CD4-positive, alpha-beta memory T cell (primary cell): ENCODE results near the gene ZHX3. TPM values are rescaled to one million over a fixed set of nuclear protein-coding genes. Genes with fewer than 3 reads are reported as not detected.

Experiments used
- CTCF ChIA-PET: fragments of 350-600 bp; sonication (Branson Sonifier 250); formaldehyde crosslinking; loops from one replicate; lab custom pipeline; 2021; ENCODE audit warnings: inconsistent platforms; ENCODE audit not compliant: partially characterized antibody; lab: Charles Lee
- POLR2A ChIA-PET: fragments of 350-600 bp; sonication (Branson Sonifier 250); formaldehyde crosslinking; loops from one replicate; lab custom pipeline; 2021; ENCODE audit not compliant: partially characterized antibody; lab: Charles Lee
- DNase-seq, 5 donors: peaks; one replicate each; pipeline versions ENCODE4 v3.0.0 to v3.0.0-alpha.2; 2020 to 2022; ENCODE audit warnings: mixed read lengths in 1 of 5
- H3K27ac ChIP-seq: one replicate; pipeline ENCODE4 v1.7.0; 2013; ENCODE audit warnings: low read depth, low read length
- H3K27me3 ChIP-seq: 2 replicates; pipeline ENCODE4 v1.7.0; 2013; ENCODE audit warnings: mild to moderate bottlenecking, low read length, moderate library complexity; ENCODE audit not compliant: insufficient read depth
- H3K36me3 ChIP-seq: 2 replicates; pipeline ENCODE4 v1.7.0; 2013; ENCODE audit warnings: mild to moderate bottlenecking, low read length, moderate library complexity; ENCODE audit not compliant: insufficient read depth
- H3K4me1 ChIP-seq: 2 replicates; pipeline ENCODE4 v1.7.0; 2013; ENCODE audit warnings: mild to moderate bottlenecking, low read length, moderate library complexity; ENCODE audit not compliant: insufficient read depth
- H3K4me3 ChIP-seq, 2 donors: one replicate each; pipeline ENCODE4 v1.7.0; 2013; ENCODE audit warnings: low read length in 2 of 2, mild to moderate bottlenecking in 1 of 2
- H3K9me3 ChIP-seq, 2 donors: one replicate each; pipeline ENCODE4 v1.7.0; 2013; ENCODE audit warnings: low read length in 2 of 2, control low read depth in 1 of 2; ENCODE audit not compliant: control insufficient read depth in 1 of 2
- H3K27ac Mint-ChIP-seq, 7 donors: one replicate each; pipeline ENCODE4 v1.8.0; 2020 to 2021; ENCODE audit warnings: mixed read lengths in 7 of 7, mild to moderate bottlenecking in 6 of 7, inconsistent platforms in 3 of 7, moderate library complexity in 3 of 7
- H3K27me3 Mint-ChIP-seq, 2 donors: one replicate each; pipeline ENCODE4 v1.8.0; 2020 to 2021; ENCODE audit warnings: mixed read lengths in 2 of 2
- H3K36me3 Mint-ChIP-seq, 2 donors: one replicate each; pipeline ENCODE4 v1.8.0; 2020 to 2021; ENCODE audit warnings: mixed read lengths in 2 of 2, inconsistent platforms in 1 of 2, mild to moderate bottlenecking in 1 of 2
- H3K4me1 Mint-ChIP-seq, 4 donors: one replicate each; pipeline ENCODE4 v1.8.0; 2020 to 2021; ENCODE audit warnings: mixed read lengths in 4 of 4, mild to moderate bottlenecking in 1 of 4
- H3K4me3 Mint-ChIP-seq, 8 donors: one replicate each; pipeline ENCODE4 v1.8.0; 2020 to 2021; ENCODE audit warnings: mixed read lengths in 8 of 8, mild to moderate bottlenecking in 7 of 8, moderate library complexity in 6 of 8, inconsistent platforms in 3 of 8
- H3K9me3 Mint-ChIP-seq, 8 donors: one replicate each; pipeline ENCODE4 v1.8.0; 2020 to 2021; ENCODE audit warnings: mixed read lengths in 8 of 8, mild to moderate bottlenecking in 5 of 8, inconsistent platforms in 3 of 8, moderate library complexity in 1 of 8
- intact Hi-C: fragments of 100-400 bp; cut with micrococcal nuclease; formaldehyde crosslinking; loops from one replicate; pipeline ENCODE4 v1.15.1; 2023
- polyA plus RNA-seq, 2 donors: library from polyadenylated mRNA; unstranded; fragments of 300-500 nt; fragmentation: Illumina TruSeq; gene quantifications; one replicate each; pipeline ENCODE4 v1.2.3, GENCODE V29; 2021
- total RNA-seq, 2 experiments: library from RNA; stranded (reverse); gene quantifications; one replicate each; pipeline ENCODE4 v1.2.3, GENCODE V29; 2021

Gene ZHX3
- total and polyA plus RNA-seq, 4 experiments from 2014 or later, result 2.4 to 6.3 (median 5.5) TPM

DNA sequence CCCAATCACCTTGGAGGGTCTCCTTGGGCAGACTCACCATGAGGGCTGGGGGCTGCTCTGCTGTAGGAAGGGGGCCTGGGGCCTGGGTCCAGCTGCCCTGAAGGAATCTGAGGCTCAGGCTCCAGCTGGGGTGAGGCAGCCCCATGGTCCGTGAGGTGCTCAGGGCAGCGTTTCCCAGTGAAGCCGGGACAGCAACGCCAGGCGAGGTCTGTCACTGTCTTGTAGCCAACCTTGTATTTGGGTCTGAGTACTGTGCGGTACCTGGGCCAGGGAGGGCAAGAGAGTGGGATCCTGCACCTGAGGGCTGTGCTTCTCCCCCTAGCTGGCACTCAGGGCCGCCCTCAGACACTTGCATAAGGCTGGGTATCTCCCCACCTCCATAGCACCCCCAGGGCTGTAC is 46.1 kb upstream of the ZHX3 start:
- no peak for DNase-seq
- Histone ChIP-seq H3K27ac (no peak overlapping the region), H3K36me3 (no peaks in the 10 kb centered on the region), H3K9me3 (no peaks in the 10 kb centered on the region), H3K4me1 (no peaks in the 10 kb centered on the region), H3K4me3 (no peak overlapping the region), H3K27me3 (peaks cover 8% of the 10 kb centered on the region)
- ChIA-PET POLR2A (no interaction called here), CTCF (no interaction called here)
- H3K27ac Mint-ChIP-seq, result no peak overlapping the region
- H3K27me3 Mint-ChIP-seq, result peaks cover 14 to 17% of the 10 kb centered on the region in 2 donors
- no peak overlapping the region for H3K4me3 Mint-ChIP-seq
- intact Hi-C loops, result no loop called here
- no peaks in the 10 kb centered on the region for H3K9me3 Mint-ChIP-seq
- H3K4me1 Mint-ChIP-seq, result peaks cover 2 to 8% (median 5%) of the 10 kb centered on the region in 4 donors
- no peaks in the 10 kb centered on the region for H3K36me3 Mint-ChIP-seq

DNA sequence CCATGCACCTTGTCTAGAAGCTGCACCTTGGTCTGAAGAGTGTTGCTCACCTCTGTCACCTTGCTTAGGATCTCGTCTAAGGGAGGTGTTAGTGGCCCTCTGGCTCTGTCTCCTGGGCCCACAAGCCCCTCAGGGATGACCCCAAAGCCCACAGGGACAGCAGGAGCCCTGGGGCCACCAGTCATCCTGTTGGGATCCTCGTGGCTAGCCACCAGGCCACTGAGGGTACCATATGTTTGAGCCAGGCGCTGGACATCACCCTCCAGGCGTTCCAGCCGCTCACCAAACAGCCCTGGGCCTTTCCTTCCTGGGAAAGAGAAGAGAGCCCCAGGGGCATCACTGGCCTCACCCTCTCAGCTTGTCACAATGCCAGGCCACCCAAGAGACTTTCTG is 45.2 kb upstream of the ZHX3 start:
- no peaks in the 10 kb centered on the region for H3K9me3 Mint-ChIP-seq
- H3K4me3 ChIP-seq, result no peak overlapping the region
- no peaks in the 10 kb centered on the region for H3K9me3 ChIP-seq
- peaks cover 6% of the 10 kb centered on the region for H3K27me3 ChIP-seq
- DNase-seq, result no peak
- POLR2A ChIA-PET, result no interaction called here
- no peaks in the 10 kb centered on the region for H3K4me1 ChIP-seq
- H3K4me1 Mint-ChIP-seq, result peaks cover 2 to 8% (median 5%) of the 10 kb centered on the region in 4 donors
- H3K36me3 ChIP-seq, result no peaks in the 10 kb centered on the region
- intact Hi-C loops, result no loop called here
- CTCF ChIA-PET, result no interaction called here
- H3K36me3 Mint-ChIP-seq, result no peaks in the 10 kb centered on the region
- no peak overlapping the region for H3K27ac ChIP-seq
- no peak overlapping the region for H3K27ac Mint-ChIP-seq
- no peak overlapping the region for H3K4me3 Mint-ChIP-seq
- peaks cover 9 to 15% of the 10 kb centered on the region in 2 donors for H3K27me3 Mint-ChIP-seq

DNA sequence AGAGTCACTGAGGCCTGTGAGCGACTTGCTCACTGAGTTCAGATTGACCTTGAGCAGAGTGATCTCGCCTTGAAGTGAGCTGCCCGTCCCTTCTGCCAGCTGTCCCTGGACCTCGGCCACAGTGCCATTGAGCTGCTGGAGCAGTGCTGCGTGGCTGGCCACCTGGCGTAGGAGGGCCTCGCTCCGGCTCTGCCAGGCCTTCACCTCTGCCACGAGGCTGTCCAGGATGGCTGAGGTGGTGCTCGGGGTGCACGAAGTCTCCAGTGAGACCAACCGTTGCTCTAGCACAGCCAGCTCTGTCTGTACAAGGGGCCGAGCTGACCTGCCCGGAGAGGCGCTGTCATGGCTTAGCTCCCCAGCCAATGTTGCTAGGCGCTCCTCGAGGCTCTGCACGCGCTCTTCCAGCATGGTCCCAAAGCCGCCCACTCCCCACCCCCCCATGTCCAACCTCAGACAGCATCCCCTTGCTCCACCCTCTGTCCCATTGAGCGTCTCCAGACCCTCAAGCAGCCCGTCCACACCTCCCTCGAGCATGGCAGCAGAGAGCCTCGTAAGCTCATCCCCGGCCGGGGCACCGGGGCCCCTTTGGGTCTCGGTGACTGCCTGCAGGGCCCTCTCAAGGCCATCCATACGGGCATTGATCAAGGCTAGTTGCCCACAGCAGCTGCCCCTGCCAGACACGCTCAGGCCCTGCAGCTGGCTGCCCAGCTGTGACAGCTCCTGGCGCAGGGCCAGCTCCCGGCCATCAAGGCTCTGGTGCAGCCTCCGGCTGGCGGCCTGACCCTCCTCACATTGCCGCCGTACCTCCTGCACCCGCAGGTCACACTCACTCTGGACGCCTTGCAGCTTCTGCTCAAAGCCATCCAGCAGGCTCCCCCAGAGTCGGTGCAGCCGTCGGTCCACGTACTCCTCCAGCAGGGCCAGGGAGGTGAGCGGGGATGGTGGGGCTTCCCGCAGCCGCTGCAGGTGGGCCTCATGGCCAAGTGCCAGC is 44.5 kb upstream of the ZHX3 start:
- no peak for DNase-seq
- CTCF ChIA-PET, result no interaction called here
- intact Hi-C loops, result no loop called here
- H3K4me1 Mint-ChIP-seq, result peaks cover 0 to 1% (median under 1%) of the 10 kb centered on the region in 4 donors
- Histone ChIP-seq H3K9me3 (no peaks in the 10 kb centered on the region), H3K4me1 (no peaks in the 10 kb centered on the region), H3K36me3 (no peaks in the 10 kb centered on the region), H3K27ac (no peak overlapping the region), H3K4me3 (no peak overlapping the region), H3K27me3 (no peaks in the 10 kb centered on the region)
- POLR2A ChIA-PET, result no interaction called here
- H3K27ac Mint-ChIP-seq, result no peak overlapping the region
- no peak overlapping the region for H3K4me3 Mint-ChIP-seq
- peaks cover 4 to 8% of the 10 kb centered on the region in 2 donors for H3K27me3 Mint-ChIP-seq
- no peaks in the 10 kb centered on the region for H3K36me3 Mint-ChIP-seq
- H3K9me3 Mint-ChIP-seq, result no peaks in the 10 kb centered on the region

DNA sequence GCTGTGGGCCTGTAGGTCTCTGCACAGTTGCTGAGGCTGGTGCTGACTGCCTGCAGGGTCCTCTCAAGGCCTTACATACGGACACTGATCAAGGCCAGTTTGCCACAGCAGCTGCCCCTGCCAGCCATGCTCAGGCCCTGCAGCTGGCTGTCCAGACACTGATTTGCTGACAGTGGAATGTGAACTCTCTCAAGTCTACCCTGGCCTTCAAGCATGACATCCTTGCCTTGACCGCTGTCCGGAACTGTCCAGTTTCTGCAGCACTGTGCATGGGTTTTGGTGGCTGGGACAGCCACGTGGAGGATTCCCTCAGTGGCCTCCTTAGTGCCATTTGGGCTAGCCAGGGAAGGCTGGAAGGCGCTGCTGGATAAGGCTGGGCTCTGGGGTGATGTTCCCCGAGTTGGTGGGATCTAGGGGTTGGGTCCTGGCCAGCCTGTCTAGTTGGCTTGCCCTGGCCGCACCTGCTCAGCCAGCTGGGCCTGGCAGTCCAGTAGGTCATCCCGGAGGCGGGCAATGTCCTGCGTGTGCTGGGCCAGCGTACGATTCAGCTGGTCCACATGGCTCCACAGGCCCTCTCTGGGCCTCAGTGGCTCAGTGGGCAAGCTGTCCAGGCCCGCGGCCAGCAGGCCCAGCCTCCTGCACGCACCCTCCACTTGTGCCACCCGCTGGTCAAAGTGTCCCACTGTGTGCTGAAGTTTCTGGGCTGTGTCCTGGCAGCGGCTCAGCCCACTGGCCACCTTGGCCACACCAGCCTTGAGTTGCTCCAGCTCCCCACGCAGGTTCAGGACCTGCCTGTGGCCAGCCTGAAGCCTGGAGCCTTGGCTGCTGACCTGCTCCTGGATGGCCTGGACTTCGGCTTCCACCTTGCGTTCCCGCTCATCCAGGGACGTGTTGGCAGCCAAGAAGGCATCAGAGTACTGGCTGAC is 43.6 kb upstream of the ZHX3 start:
- Mint-ChIP-seq H3K27me3 (peaks cover 4 to 7% of the 10 kb centered on the region in 2 donors), H3K9me3 (no peaks in the 10 kb centered on the region), H3K27ac (no peak overlapping the region), H3K36me3 (no peaks in the 10 kb centered on the region), H3K4me3 (no peak overlapping the region), H3K4me1 (no peaks in the 10 kb centered on the region)
- Histone ChIP-seq H3K9me3 (no peaks in the 10 kb centered on the region), H3K27me3 (no peaks in the 10 kb centered on the region), H3K4me1 (no peaks in the 10 kb centered on the region), H3K4me3 (no peak overlapping the region), H3K27ac (no peak overlapping the region), H3K36me3 (no peaks in the 10 kb centered on the region)
- intact Hi-C loops, result no loop called here
- ChIA-PET CTCF (no interaction called here), POLR2A (no interaction called here)
- DNase-seq, result no peak

DNA sequence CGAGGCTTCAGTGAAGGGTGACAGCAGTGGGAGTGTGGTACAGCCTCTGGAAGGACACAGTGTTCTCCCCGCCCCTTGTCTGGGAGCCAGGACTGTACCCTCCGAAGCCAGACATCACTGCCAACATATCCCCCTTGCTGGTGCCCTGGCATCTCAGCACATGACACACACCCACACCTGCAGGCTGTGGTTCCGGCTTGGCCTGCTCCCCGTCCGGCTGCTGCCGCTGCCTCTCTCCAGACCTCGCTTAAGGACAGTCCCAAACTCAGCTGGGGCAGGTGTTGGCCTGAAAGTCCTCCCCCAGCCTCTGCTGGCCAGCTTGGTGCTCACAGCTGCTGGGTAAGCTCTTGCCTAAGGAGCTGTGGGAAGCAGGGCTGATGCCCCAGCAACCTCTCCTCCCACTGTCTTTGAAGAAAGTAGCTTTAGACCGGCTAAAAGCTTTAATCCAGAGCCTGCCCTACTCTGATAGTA is 42.0 kb upstream of the ZHX3 start:
- H3K27me3 ChIP-seq, result no peaks in the 10 kb centered on the region
- ChIA-PET CTCF (interaction anchor here (1.1 kb wide), 1 partner anchor 12 kb away, joined by 3 read pairs; no protein-coding TSS in a partner anchor), POLR2A (no interaction called here)
- DNase-seq, result no peak
- H3K36me3 Mint-ChIP-seq, result no peaks in the 10 kb centered on the region
- H3K4me1 ChIP-seq, result no peaks in the 10 kb centered on the region
- no peak overlapping the region for H3K4me3 Mint-ChIP-seq
- H3K27ac Mint-ChIP-seq, result peak overlapping the region in 1 of 7 donors; percentile 53
- no peaks in the 10 kb centered on the region for H3K9me3 Mint-ChIP-seq
- H3K4me3 ChIP-seq, result no peak overlapping the region
- intact Hi-C loops, result no loop called here
- no peak overlapping the region for H3K27ac ChIP-seq
- no peaks in the 10 kb centered on the region for H3K9me3 ChIP-seq
- H3K27me3 Mint-ChIP-seq, result peaks cover 0 to under 1% of the 10 kb centered on the region in 2 donors
- no peaks in the 10 kb centered on the region for H3K4me1 Mint-ChIP-seq
- no peaks in the 10 kb centered on the region for H3K36me3 ChIP-seq

DNA sequence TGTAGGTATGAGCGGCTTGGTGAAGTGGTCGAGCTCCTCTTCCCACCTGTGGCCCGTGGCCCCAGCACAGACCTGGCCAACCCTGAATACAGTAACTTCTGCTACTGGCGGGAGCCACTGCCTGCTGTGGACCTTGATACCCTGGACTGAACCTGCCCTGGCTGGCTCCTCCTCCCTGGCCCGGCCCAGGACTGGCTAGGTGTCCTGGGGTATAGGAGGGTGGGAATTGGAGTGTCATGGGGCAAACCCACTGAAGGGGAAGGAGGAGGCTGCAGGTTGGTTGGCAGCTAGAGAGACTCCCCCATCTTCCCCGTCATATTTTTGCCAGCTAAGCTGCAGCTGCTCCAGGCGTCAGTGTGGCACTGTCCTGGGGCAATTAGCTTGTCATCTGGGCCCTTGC is 41.2 kb upstream of the ZHX3 start:
- Mint-ChIP-seq H3K27ac (no peak overlapping the region), H3K9me3 (no peaks in the 10 kb centered on the region), H3K27me3 (no peaks in the 10 kb centered on the region), H3K4me1 (no peaks in the 10 kb centered on the region), H3K4me3 (no peak overlapping the region), H3K36me3 (no peaks in the 10 kb centered on the region)
- POLR2A ChIA-PET, result no interaction called here
- no peaks in the 10 kb centered on the region for H3K4me1 ChIP-seq
- intact Hi-C loops, result no loop called here
- no peak for DNase-seq
- no peak overlapping the region for H3K4me3 ChIP-seq
- no peaks in the 10 kb centered on the region for H3K9me3 ChIP-seq
- CTCF ChIA-PET, result interaction anchor here (0.6 to 1.1 kb wide), 2 partner anchors 11 to 182 kb away, joined by 3 read pairs; no protein-coding TSS in a partner anchor
- no peak overlapping the region for H3K27ac ChIP-seq
- no peaks in the 10 kb centered on the region for H3K36me3 ChIP-seq
- no peaks in the 10 kb centered on the region for H3K27me3 ChIP-seq

DNA sequence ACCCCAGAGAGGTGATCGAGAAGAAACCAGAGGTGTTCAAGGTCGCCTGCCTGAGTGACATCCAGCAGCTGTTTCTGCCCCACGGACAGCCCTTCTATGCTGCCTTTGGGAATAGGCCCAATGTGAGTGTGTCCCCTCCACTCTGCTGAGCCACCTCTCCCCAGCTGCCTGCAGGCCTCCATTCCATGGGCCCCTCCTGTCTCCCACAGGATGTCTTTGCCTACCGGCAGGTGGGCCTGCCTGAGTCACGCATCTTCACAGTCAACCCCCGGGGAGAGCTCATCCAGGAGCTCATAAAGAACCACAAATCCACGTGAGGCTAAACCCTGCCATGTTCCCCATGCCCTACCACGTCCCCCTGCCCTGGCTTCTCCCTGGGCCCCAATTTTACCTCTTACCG is 40.7 kb upstream of the ZHX3 start:
- POLR2A ChIA-PET, result no interaction called here
- H3K9me3 ChIP-seq, result no peaks in the 10 kb centered on the region
- no peak overlapping the region for H3K27ac ChIP-seq
- DNase-seq, result no peak
- Mint-ChIP-seq H3K9me3 (no peaks in the 10 kb centered on the region), H3K27me3 (no peaks in the 10 kb centered on the region), H3K4me3 (no peak overlapping the region), H3K36me3 (no peaks in the 10 kb centered on the region), H3K4me1 (no peaks in the 10 kb centered on the region), H3K27ac (no peak overlapping the region)
- H3K4me3 ChIP-seq, result no peak overlapping the region
- H3K4me1 ChIP-seq, result no peaks in the 10 kb centered on the region
- CTCF ChIA-PET, result interaction anchor here (0.6 kb wide), 1 partner anchor 183 kb away, joined by 3 read pairs; no protein-coding TSS in a partner anchor
- H3K36me3 ChIP-seq, result no peaks in the 10 kb centered on the region
- intact Hi-C loops, result no loop called here
- H3K27me3 ChIP-seq, result no peaks in the 10 kb centered on the region
